MM.1S (cell line): ENCODE data around the gene CD48.

Experiments used
- DNase-seq: peaks from one replicate; pipeline ENCODE4 v3.0.0-alpha.2; 2015
- H2AFZ ChIP-seq: fragments of 300-600 bp; sonication (generic); 2 replicates; pipeline ENCODE4 v1.6.0; 2016; ENCODE audit warnings: antibody characterized with exemption, low read length
- H3F3A ChIP-seq: fragments of 300-600 bp; sonication (generic); 2 replicates; pipeline ENCODE4 v1.6.1; 2016; ENCODE audit warnings: mild to moderate bottlenecking, antibody characterized with exemption, low read length, moderate library complexity, mixed read lengths; ENCODE audit not compliant: insufficient read depth
- H3K27ac ChIP-seq: fragments of 300-600 bp; sonication (generic); 2 replicates; pipeline ENCODE4 v1.5.1; 2016; ENCODE audit warnings: mild to moderate bottlenecking, low read length
- H3K27me3 ChIP-seq: fragments of 300-600 bp; sonication (generic); replicated peaks from 2 replicates; pipeline ENCODE4 v1.6.0; 2016; ENCODE audit warnings: low read length; ENCODE audit not compliant: insufficient read depth
- H3K36me3 ChIP-seq: fragments of 300-600 bp; sonication (generic); replicated peaks from 2 replicates; pipeline ENCODE4 v1.6.1; 2016; ENCODE audit warnings: mild to moderate bottlenecking, low read length, mixed read lengths; ENCODE audit not compliant: insufficient read depth
- H3K4me1 ChIP-seq: fragments of 300-600 bp; sonication (generic); 2 replicates; pipeline ENCODE4 v1.6.1; 2016; ENCODE audit warnings: low read length, mixed read lengths
- H3K4me2 ChIP-seq: fragments of 300-600 bp; sonication (generic); 2 replicates; pipeline ENCODE4 v1.6.0; 2016; ENCODE audit warnings: low read depth, low read length
- H3K4me3 ChIP-seq: fragments of 300-600 bp; sonication (generic); 2 replicates; pipeline ENCODE4 v1.5.1; 2016; ENCODE audit warnings: low read length, mixed read lengths
- H3K79me2 ChIP-seq: fragments of 300-600 bp; sonication (generic); 2 replicates; pipeline ENCODE4 v1.6.1; 2016; ENCODE audit warnings: mixed run types, low read length, mixed read lengths
- H3K9ac ChIP-seq: fragments of 300-600 bp; sonication (generic); 2 replicates; pipeline ENCODE4 v1.6.1; 2016; ENCODE audit warnings: low read length, mixed read lengths
- H3K9me2 ChIP-seq: fragments of 300-600 bp; sonication (generic); replicated peaks from 2 replicates; pipeline ENCODE4 v1.6.1; 2016; ENCODE audit warnings: mild to moderate bottlenecking, low read length, mixed read lengths; ENCODE audit not compliant: insufficient read depth
- H3K9me3 ChIP-seq: fragments of 300-600 bp; sonication (generic); replicated peaks from 2 replicates; pipeline ENCODE4 v1.6.1; 2016; ENCODE audit warnings: mild to moderate bottlenecking, low read length, mixed read lengths; ENCODE audit not compliant: insufficient read depth
- H4K20me1 ChIP-seq: fragments of 300-600 bp; sonication (generic); 2 replicates; pipeline ENCODE4 v1.6.1; 2016; ENCODE audit warnings: mild to moderate bottlenecking, low read length, moderate library complexity, mixed read lengths; ENCODE audit not compliant: insufficient read depth
- EZH2 ChIP-seq: fragments of 300-600 bp; sonication (generic); optimal IDR thresholded peaks from 2 replicates; pipeline ENCODE3; 2017; ENCODE audit warnings: low read depth, mild to moderate bottlenecking, antibody characterized with exemption, low read length, mixed read lengths
- EZH2phosphoT487 ChIP-seq: fragments of 300-600 bp; sonication (generic); IDR thresholded peaks from 2 replicates; pipeline ENCODE4 v1.6.1; 2018; ENCODE audit warnings: antibody characterized with exemption, low read length
- TF ChIP-seq, protein P1 (sequence below): fragments of 300-600 bp; sonication (generic); IDR thresholded peaks from 2 replicates; pipeline ENCODE4 v1.5.1; 2016; ENCODE audit warnings: antibody characterized with exemption, low read length, mixed read lengths

Gene CD48

DNA sequence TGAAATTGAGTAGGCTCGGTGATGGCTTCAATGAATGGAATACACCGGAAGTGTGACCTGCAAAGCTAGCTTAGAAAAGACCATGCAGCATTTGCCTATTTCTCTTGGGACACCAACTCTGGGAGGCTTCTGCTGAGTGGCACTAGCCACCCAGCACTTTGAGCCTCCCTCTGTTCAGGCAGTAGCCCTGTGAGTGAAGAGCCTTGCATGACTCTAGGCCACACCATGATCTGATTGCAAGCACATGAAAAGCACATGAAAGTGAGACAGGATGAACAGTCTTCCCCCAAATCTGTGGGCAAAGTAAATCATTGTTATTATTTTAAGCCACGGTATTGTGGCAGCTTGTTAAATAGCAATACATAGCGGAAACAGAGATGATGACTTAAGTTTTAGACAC lies 2.8 kb downstream of the CD48 start:
- H4K20me1 ChIP-seq = peaks cover 26% of the 10 kb centered on the region
- no peaks in the 10 kb centered on the region for H3K9me2 ChIP-seq
- H3K36me3 ChIP-seq = peaks cover 8% of the 10 kb centered on the region; the same call in 1 of the 2 replicates
- peaks cover 62% of the 10 kb centered on the region for H3K4me1 ChIP-seq
- no peaks in the 10 kb centered on the region for H3K9me3 ChIP-seq
- peak overlapping the region; percentile 84 for H3K4me2 ChIP-seq
- TF ChIP-seq EZH2 (no peak), EZH2phosphoT487 (no peak)
- TF ChIP-seq, protein P1, sequence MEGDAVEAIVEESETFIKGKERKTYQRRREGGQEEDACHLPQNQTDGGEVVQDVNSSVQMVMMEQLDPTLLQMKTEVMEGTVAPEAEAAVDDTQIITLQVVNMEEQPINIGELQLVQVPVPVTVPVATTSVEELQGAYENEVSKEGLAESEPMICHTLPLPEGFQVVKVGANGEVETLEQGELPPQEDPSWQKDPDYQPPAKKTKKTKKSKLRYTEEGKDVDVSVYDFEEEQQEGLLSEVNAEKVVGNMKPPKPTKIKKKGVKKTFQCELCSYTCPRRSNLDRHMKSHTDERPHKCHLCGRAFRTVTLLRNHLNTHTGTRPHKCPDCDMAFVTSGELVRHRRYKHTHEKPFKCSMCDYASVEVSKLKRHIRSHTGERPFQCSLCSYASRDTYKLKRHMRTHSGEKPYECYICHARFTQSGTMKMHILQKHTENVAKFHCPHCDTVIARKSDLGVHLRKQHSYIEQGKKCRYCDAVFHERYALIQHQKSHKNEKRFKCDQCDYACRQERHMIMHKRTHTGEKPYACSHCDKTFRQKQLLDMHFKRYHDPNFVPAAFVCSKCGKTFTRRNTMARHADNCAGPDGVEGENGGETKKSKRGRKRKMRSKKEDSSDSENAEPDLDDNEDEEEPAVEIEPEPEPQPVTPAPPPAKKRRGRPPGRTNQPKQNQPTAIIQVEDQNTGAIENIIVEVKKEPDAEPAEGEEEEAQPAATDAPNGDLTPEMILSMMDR = no peak
- no peak overlapping the region for H2AFZ ChIP-seq
- peaks cover 73% of the 10 kb centered on the region for H3F3A ChIP-seq
- H3K79me2 ChIP-seq = peaks cover 90% of the 10 kb centered on the region
- H3K27ac ChIP-seq = peak overlapping the region; percentile 95
- peak overlapping the region; percentile 83 for H3K4me3 ChIP-seq
- peak overlapping the region; percentile 78 for H3K9ac ChIP-seq
- H3K27me3 ChIP-seq = no peaks in the 10 kb centered on the region
- DNase-seq = peak; percentile 90

DNA sequence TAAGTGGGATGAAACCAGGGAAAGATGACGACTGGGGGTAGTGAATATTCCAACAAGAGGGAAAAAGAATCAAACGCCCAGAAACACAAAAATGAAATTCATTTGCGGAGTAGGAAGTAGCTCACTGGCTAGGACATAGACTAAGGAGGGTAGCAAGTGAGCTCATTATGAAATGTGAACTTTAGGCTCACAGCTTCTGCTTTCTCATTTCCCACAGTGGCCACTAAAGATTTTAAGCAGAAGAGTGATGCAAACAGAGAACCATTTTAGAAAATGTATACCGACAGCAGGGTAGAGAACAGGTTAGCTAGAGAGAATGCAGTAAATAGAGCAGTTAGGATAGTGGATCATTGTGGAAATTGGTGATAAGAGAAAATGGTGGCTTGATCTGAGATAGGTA lies 3.5 kb downstream of the CD48 start:
- H3K36me3 ChIP-seq = peaks cover 14% of the 10 kb centered on the region; the same call in 1 of the 2 replicates
- TF ChIP-seq, protein P1 = no peak
- TF ChIP-seq EZH2phosphoT487 = no peak
- no peak for TF ChIP-seq EZH2
- peaks cover 55% of the 10 kb centered on the region for H3K4me1 ChIP-seq
- H3F3A ChIP-seq = peaks cover 67% of the 10 kb centered on the region
- DNase-seq = peak; percentile 39
- no peak overlapping the region for H2AFZ ChIP-seq
- peak overlapping the region; percentile 78; the same call in 1 of the 2 replicates for H3K9ac ChIP-seq
- H3K9me3 ChIP-seq = no peaks in the 10 kb centered on the region
- H3K27ac ChIP-seq = peak overlapping the region; percentile 95
- H3K4me2 ChIP-seq = peak overlapping the region; percentile 84
- H3K79me2 ChIP-seq = peaks cover 90% of the 10 kb centered on the region
- peak overlapping the region; percentile 83 for H3K4me3 ChIP-seq
- no peaks in the 10 kb centered on the region for H3K9me2 ChIP-seq
- no peaks in the 10 kb centered on the region for H3K27me3 ChIP-seq
- H4K20me1 ChIP-seq = peaks cover 33% of the 10 kb centered on the region

DNA sequence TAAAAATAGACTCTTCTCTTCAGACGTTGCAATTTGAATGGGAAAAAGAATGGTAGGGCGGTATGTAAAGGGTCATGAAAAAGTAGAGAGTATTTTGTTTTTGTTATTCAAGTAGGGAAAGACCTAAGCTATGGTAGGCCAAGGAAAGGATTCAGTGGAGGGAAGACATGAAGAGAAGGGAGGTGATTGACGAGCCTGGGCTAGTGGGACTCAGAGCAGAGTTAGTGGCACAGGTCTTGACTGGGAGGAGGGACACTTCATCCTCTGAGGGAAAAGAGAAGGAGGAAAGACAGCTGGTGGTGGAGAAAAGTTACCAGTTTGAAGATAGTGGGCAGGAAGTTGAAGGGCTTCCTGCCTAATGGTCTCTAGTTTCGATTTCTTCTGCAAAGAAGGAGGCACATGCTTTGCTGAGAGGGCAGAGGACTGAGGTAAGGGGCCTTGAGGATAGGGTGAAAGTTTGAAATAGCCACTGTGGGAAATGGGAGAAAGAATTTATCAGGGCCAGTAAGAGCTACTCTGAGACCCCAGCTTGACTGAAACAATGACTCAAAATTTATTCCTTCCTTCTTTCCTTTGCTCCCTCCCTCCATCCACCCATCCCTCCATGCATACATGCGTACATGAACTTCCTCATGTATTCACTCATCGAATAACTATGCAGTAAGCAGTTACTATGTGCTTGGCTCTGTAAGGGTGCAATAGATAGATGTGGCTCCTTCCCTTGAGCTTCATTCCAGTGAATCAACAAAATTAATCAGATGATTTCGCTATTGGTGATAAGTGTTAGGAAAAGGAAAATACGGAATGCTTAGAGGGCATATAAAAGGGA lies 4.2 kb downstream of the CD48 start:
- Histone ChIP-seq H3K4me3 (peak overlapping the region; percentile 83), H3K27me3 (no peaks in the 10 kb centered on the region), H3K9me2 (no peaks in the 10 kb centered on the region), H3K79me2 (peaks cover 93% of the 10 kb centered on the region), H3K4me1 (peaks cover 50% of the 10 kb centered on the region), H4K20me1 (peaks cover 39% of the 10 kb centered on the region), H3K9me3 (no peaks in the 10 kb centered on the region), H3K36me3 (peaks cover 16% of the 10 kb centered on the region; the same call in 1 of the 2 replicates), H2AFZ (no peak overlapping the region), H3K4me2 (peak overlapping the region; percentile 84), H3K9ac (peak overlapping the region; percentile 78; the same call in 1 of the 2 replicates), H3F3A (peaks cover 60% of the 10 kb centered on the region), H3K27ac (peak overlapping the region; percentile 95)
- TF ChIP-seq EZH2phosphoT487 (no peak), EZH2 (no peak)
- TF ChIP-seq, protein P1 = no peak
- peak; percentile 77 for DNase-seq
